ENCODE data around the gene NCKIPSD.

The NCKIPSD gene

GRCh38 chr3:48664929-48665328 lies 20.8 kb downstream of the NCKIPSD start:
- Histone ChIP-seq H3K79me2 (ENCODE audit: control insufficient read depth, insufficient read depth, low read length) (no peaks in the 10 kb centered on the region), H2BK15ac (replicated peaks; ENCODE audit: low read depth) (no peak overlapping the region), H2BK5ac (ENCODE audit: low read length) (no peak overlapping the region), H3K56ac (ENCODE audit: low read length) (no peak overlapping the region), H4K8ac (ENCODE audit: low read depth, low read length) (no peak overlapping the region), H3K9ac (ENCODE audit: low read length) (no peak overlapping the region), H3K4me1 (ENCODE audit: control insufficient read depth, low read depth, low read length) (no peaks in the 10 kb centered on the region), H3K23ac (ENCODE audit: low read length) (no peak overlapping the region), H2BK120ac (ENCODE audit: low read depth, low read length) (no peak overlapping the region), H3K18ac (ENCODE audit: low read length) (no peak overlapping the region), H3K4me2 (ENCODE audit: low read length) (no peak overlapping the region), H3K4ac (ENCODE audit: low read depth, low read length) (no peak overlapping the region), H3K27me3 (ENCODE audit: insufficient read depth, low read length, poor library complexity) (no peaks in the 10 kb centered on the region), H3K79me1 (ENCODE audit: low read length) (no peaks in the 10 kb centered on the region), H3K36me3 (ENCODE audit: control insufficient read depth, insufficient read depth, low read length) (no peaks in the 10 kb centered on the region), H4K5ac (ENCODE audit: low read length) (no peak overlapping the region), H3K27ac (ENCODE audit: low read depth, low read length) (no peak overlapping the region), H2AK5ac (ENCODE audit: low read length) (no peak overlapping the region), H3K4me3 (ENCODE audit: low read length) (no peak overlapping the region)
- DNase-seq = peak; percentile 11
- no CpG with 5 or more reads among the region's 4 CpGs for WGBS (ENCODE audit: extremely low coverage, insufficient coverage, low lambda C conversion rate)

DNA sequence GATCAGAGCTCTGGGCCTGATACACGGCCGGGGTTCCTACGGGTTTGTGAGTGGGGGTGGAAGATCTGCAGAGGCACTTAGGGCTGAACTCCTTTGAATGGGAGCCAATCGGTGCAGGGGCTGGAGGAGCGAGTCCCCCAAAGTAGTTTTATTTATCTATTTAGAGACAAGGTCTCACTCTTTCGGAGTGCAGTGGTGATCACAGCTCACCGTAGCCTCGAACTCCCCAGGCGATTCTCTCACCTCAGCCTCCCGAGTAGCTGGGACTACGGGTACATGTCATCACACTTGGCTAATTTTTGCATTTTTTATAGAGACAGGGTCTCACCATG lies 21.4 kb downstream of the NCKIPSD start:
- Histone ChIP-seq H3K4me3 (ENCODE audit: low read length) (no peak overlapping the region), H2BK5ac (ENCODE audit: low read length) (no peak overlapping the region), H3K56ac (ENCODE audit: low read length) (no peak overlapping the region), H3K9ac (ENCODE audit: low read length) (no peak overlapping the region), H4K8ac (ENCODE audit: low read depth, low read length) (no peak overlapping the region), H2BK15ac (replicated peaks; ENCODE audit: low read depth) (no peak overlapping the region), H3K27ac (ENCODE audit: low read depth, low read length) (no peak overlapping the region), H4K5ac (ENCODE audit: low read length) (no peak overlapping the region), H3K18ac (ENCODE audit: low read length) (no peak overlapping the region), H3K4me1 (ENCODE audit: control insufficient read depth, low read depth, low read length) (no peaks in the 10 kb centered on the region), H2BK120ac (ENCODE audit: low read depth, low read length) (no peak overlapping the region), H3K36me3 (ENCODE audit: control insufficient read depth, insufficient read depth, low read length) (no peaks in the 10 kb centered on the region), H2AK5ac (ENCODE audit: low read length) (no peak overlapping the region), H3K79me1 (ENCODE audit: low read length) (no peaks in the 10 kb centered on the region), H3K79me2 (ENCODE audit: control insufficient read depth, insufficient read depth, low read length) (no peaks in the 10 kb centered on the region), H3K23ac (ENCODE audit: low read length) (no peak overlapping the region), H3K4ac (ENCODE audit: low read depth, low read length) (no peak overlapping the region), H3K27me3 (ENCODE audit: insufficient read depth, low read length, poor library complexity) (no peaks in the 10 kb centered on the region), H3K4me2 (ENCODE audit: low read length) (no peak overlapping the region)
- DNase-seq = no peak
- WGBS (ENCODE audit: extremely low coverage, insufficient coverage, low lambda C conversion rate) = no CpG with 5 or more reads among the region's 11 CpGs

GRCh38 chr3:48663489-48664312 lies 22.0 kb downstream of the NCKIPSD start:
- peak overlapping the region; percentile 69 for H3K4me3 ChIP-seq (ENCODE audit: low read length)
- no peaks in the 10 kb centered on the region for H3K27me3 ChIP-seq (ENCODE audit: insufficient read depth, low read length, poor library complexity)
- H3K18ac ChIP-seq (ENCODE audit: low read length) = peak overlapping the region; percentile 29
- peak overlapping the region; percentile 98 for H3K27ac ChIP-seq (ENCODE audit: low read depth, low read length)
- peak overlapping the region; percentile 99 for H3K4me2 ChIP-seq (ENCODE audit: low read length)
- no peak overlapping the region for H4K8ac ChIP-seq (ENCODE audit: low read depth, low read length)
- no peak overlapping the region for H2AK5ac ChIP-seq (ENCODE audit: low read length)
- peak; percentile 100 for DNase-seq
- H3K4me1 ChIP-seq (ENCODE audit: control insufficient read depth, low read depth, low read length) = no peaks in the 10 kb centered on the region
- peak overlapping the region; percentile 44 for H3K4ac ChIP-seq (ENCODE audit: low read depth, low read length)
- no peak overlapping the region for H2BK15ac ChIP-seq (replicated peaks; ENCODE audit: low read depth)
- WGBS (ENCODE audit: extremely low coverage, insufficient coverage, low lambda C conversion rate) = no CpG with 5 or more reads among the region's 66 CpGs
- H3K56ac ChIP-seq (ENCODE audit: low read length) = peak overlapping the region; percentile 95
- peak overlapping the region; percentile 83 for H3K9ac ChIP-seq (ENCODE audit: low read length)
- H3K79me1 ChIP-seq (ENCODE audit: low read length) = no peaks in the 10 kb centered on the region
- H4K5ac ChIP-seq (ENCODE audit: low read length) = no peak overlapping the region
- H2BK120ac ChIP-seq (ENCODE audit: low read depth, low read length) = no peak overlapping the region
- H2BK5ac ChIP-seq (ENCODE audit: low read length) = peak overlapping the region; percentile 84
- no peaks in the 10 kb centered on the region for H3K79me2 ChIP-seq (ENCODE audit: control insufficient read depth, insufficient read depth, low read length)
- H3K36me3 ChIP-seq (ENCODE audit: control insufficient read depth, insufficient read depth, low read length) = no peaks in the 10 kb centered on the region
- H3K23ac ChIP-seq (ENCODE audit: low read length) = peak overlapping the region; percentile 66

- Histone ChIP-seq H3K18ac (ENCODE audit: low read length) (peak within 1 kb of the TSS; percentile 29), H4K5ac (ENCODE audit: low read length) (peak within 1 kb of the TSS; percentile 21), H3K4me2 (ENCODE audit: low read length) (peak within 1 kb of the TSS; percentile 99), H3K4me3 (ENCODE audit: low read length) (peak within 1 kb of the TSS; percentile 69), H4K8ac (ENCODE audit: low read depth, low read length) (no peak within 1 kb of the TSS), H3K27me3 (ENCODE audit: insufficient read depth, low read length, poor library complexity) (no peaks in the 10 kb centered on the region), H3K23ac (ENCODE audit: low read length) (peak within 1 kb of the TSS; percentile 66), H2BK15ac (replicated peaks; ENCODE audit: low read depth) (no peak within 1 kb of the TSS), H3K4ac (ENCODE audit: low read depth, low read length) (peak within 1 kb of the TSS; percentile 44), H3K56ac (ENCODE audit: low read length) (peak within 1 kb of the TSS; percentile 95), H3K36me3 (ENCODE audit: control insufficient read depth, insufficient read depth, low read length) (no peaks in the 10 kb centered on the region), H2BK5ac (ENCODE audit: low read length) (peak within 1 kb of the TSS; percentile 23), H2BK120ac (ENCODE audit: low read depth, low read length) (no peak within 1 kb of the TSS), H2AK5ac (ENCODE audit: low read length) (no peak within 1 kb of the TSS), H3K79me2 (ENCODE audit: control insufficient read depth, insufficient read depth, low read length) (no peaks in the 10 kb centered on the region), H3K9ac (ENCODE audit: low read length) (peak within 1 kb of the TSS; percentile 83), H3K79me1 (ENCODE audit: low read length) (no peaks in the 10 kb centered on the region), H3K27ac (ENCODE audit: low read depth, low read length) (peak within 1 kb of the TSS; percentile 98), H3K4me1 (ENCODE audit: control insufficient read depth, low read depth, low read length) (no peaks in the 10 kb centered on the region)
- WGBS (ENCODE audit: extremely low coverage, insufficient coverage, low lambda C conversion rate) = no CpG with 5 or more reads among the region's 52 CpGs
- peak; percentile 97 for DNase-seq
Observed at GRCh38 chr3:48662753-48663488, 22.8 kb downstream of the NCKIPSD start, which contains the start of gene CELSR3. Gene CELSR3, minus strand, starts transcription at chr3:48662886. Its CDS starts 252 bp downstream, at chr3:48662634.

DNA sequence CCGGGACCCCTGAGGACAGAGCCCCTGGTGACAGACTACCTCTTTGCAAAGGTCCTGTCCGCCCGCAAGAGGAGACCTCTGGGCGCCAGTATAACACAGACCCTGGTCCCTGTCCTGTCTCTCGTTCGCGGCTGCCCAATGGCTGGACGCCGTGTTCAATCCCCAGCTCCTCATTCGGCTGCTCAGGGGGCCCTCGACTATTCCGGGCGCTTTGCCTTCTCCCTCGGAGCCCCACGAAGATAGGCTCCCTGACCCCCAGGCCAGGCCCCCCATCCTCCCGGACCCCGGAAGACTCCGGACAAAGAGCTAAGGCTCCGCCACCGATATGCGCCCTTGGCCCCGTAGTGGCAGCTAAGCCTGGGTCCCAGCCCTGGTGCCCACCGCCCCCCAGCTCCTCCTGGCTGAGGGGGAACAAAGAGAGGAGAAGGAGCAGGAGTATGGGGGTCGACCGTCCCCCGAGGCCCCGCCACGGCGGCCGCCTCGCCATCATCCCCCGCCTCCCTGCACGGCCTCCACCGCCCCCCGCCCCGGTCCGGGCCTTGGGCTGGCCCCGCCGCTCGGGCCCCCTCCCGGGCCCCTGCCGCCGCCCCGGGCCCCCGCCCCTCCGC lies 23.5 kb downstream of the NCKIPSD start:
- no peaks in the 10 kb centered on the region for H3K79me2 ChIP-seq (ENCODE audit: control insufficient read depth, insufficient read depth, low read length)
- no peak overlapping the region for H3K4ac ChIP-seq (ENCODE audit: low read depth, low read length)
- no peak overlapping the region for H2BK120ac ChIP-seq (ENCODE audit: low read depth, low read length)
- peak overlapping the region; percentile 84 for H3K56ac ChIP-seq (ENCODE audit: low read length)
- no peak overlapping the region for H4K8ac ChIP-seq (ENCODE audit: low read depth, low read length)
- no peak overlapping the region for H2BK5ac ChIP-seq (ENCODE audit: low read length)
- no CpG with 5 or more reads among the region's 46 CpGs for WGBS (ENCODE audit: extremely low coverage, insufficient coverage, low lambda C conversion rate)
- no peak overlapping the region for H2BK15ac ChIP-seq (replicated peaks; ENCODE audit: low read depth)
- no peak overlapping the region for H3K9ac ChIP-seq (ENCODE audit: low read length)
- no peaks in the 10 kb centered on the region for H3K27me3 ChIP-seq (ENCODE audit: insufficient read depth, low read length, poor library complexity)
- H3K36me3 ChIP-seq (ENCODE audit: control insufficient read depth, insufficient read depth, low read length) = no peaks in the 10 kb centered on the region
- no peaks in the 10 kb centered on the region for H3K79me1 ChIP-seq (ENCODE audit: low read length)
- no peak overlapping the region for H3K27ac ChIP-seq (ENCODE audit: low read depth, low read length)
- H3K4me3 ChIP-seq (ENCODE audit: low read length) = no peak overlapping the region
- H2AK5ac ChIP-seq (ENCODE audit: low read length) = no peak overlapping the region
- H3K4me1 ChIP-seq (ENCODE audit: control insufficient read depth, low read depth, low read length) = no peaks in the 10 kb centered on the region
- peak overlapping the region; percentile 34 for H3K4me2 ChIP-seq (ENCODE audit: low read length)
- H3K18ac ChIP-seq (ENCODE audit: low read length) = no peak overlapping the region
- no peak overlapping the region for H3K23ac ChIP-seq (ENCODE audit: low read length)
- no peak overlapping the region for H4K5ac ChIP-seq (ENCODE audit: low read length)
- DNase-seq = no peak

Data from mesendoderm (in vitro differentiated cells).